ENCODE data around the gene DTNB.
"Not testable (repeated sequence)": the region's sequence is repeated elsewhere in the genome, so short reads cannot be mapped to it uniquely, and the experiment has no call there.

DTNB gene

GRCh38 chr2:25589676-25590205, 83.6 kb downstream of the DTNB start:
- no peak for DNase-seq (ENCODE audit: low read depth in 2 of 2)

GRCh38 chr2:25588576-25588975, 84.8 kb downstream of the DTNB start:
- no peak for DNase-seq (ENCODE audit: low read depth in 2 of 2)

GRCh38 chr2:25587361-25587760, 86.0 kb downstream of the DTNB start:
- DNase-seq (ENCODE audit: low read depth in 2 of 2): no peak

GRCh38 chr2:25586726-25587144, 86.6 kb downstream of the DTNB start:
- no peak for DNase-seq (ENCODE audit: low read depth in 2 of 2)

- no peak for DNase-seq (ENCODE audit: low read depth in 2 of 2)
Measured at GRCh38 chr2:25585189-25585588, 88.2 kb downstream of the DTNB start.

GRCh38 chr2:25582077-25582830, 91.1 kb downstream of the DTNB start:
- DNase-seq (ENCODE audit: low read depth in 2 of 2): no peak

- no peak for DNase-seq (ENCODE audit: low read depth in 2 of 2)
Measured at GRCh38 chr2:25576596-25576995, 96.8 kb downstream of the DTNB start.

GRCh38 chr2:25572638-25573037, 100.7 kb downstream of the DTNB start:
- no peak for DNase-seq (ENCODE audit: low read depth in 2 of 2)

- DNase-seq (ENCODE audit: low read depth in 2 of 2): no peak
Measured at GRCh38 chr2:25570161-25570845, 103.1 kb downstream of the DTNB start.

GRCh38 chr2:25567406-25567805, 106.0 kb downstream of the DTNB start:
- DNase-seq (ENCODE audit: low read depth in 2 of 2): no peak

GRCh38 chr2:25566694-25567093, 106.7 kb downstream of the DTNB start:
- no peak for DNase-seq (ENCODE audit: low read depth in 2 of 2)

GRCh38 chr2:25566094-25566493, 107.3 kb downstream of the DTNB start:
- no peak for DNase-seq (ENCODE audit: low read depth in 2 of 2)

- no peak for DNase-seq (ENCODE audit: low read depth in 2 of 2)
Measured at GRCh38 chr2:25561136-25561850, 112.1 kb downstream of the DTNB start.

GRCh38 chr2:25559148-25559547, 114.2 kb downstream of the DTNB start:
- no peak for DNase-seq (ENCODE audit: low read depth in 2 of 2)

GRCh38 chr2:25558262-25558661, 115.1 kb downstream of the DTNB start:
- peak; percentile 14 to 26 for DNase-seq (ENCODE audit: low read depth in 2 of 2)

GRCh38 chr2:25557179-25558036, 116.0 kb downstream of the DTNB start:
- DNase-seq (ENCODE audit: low read depth in 2 of 2): no peak

- DNase-seq (ENCODE audit: low read depth in 2 of 2): no peak
Measured at GRCh38 chr2:25552318-25552717, 121.1 kb downstream of the DTNB start.

- no peak for DNase-seq (ENCODE audit: low read depth in 2 of 2)
Measured at GRCh38 chr2:25551316-25551715, 122.1 kb downstream of the DTNB start.

- DNase-seq (ENCODE audit: low read depth in 2 of 2): not testable (repeated sequence)
Measured at GRCh38 chr2:25549571-25549970, 123.8 kb downstream of the DTNB start.

- no peak for DNase-seq (ENCODE audit: low read depth in 2 of 2)
Measured at GRCh38 chr2:25548601-25549000, 124.8 kb downstream of the DTNB start.

- DNase-seq (ENCODE audit: low read depth in 2 of 2): no peak
Measured at GRCh38 chr2:25546852-25547251, 126.5 kb downstream of the DTNB start.

Measured in activated CD4-positive, alpha-beta T cell treated with anti-CD3 and anti-CD28 coated beads for 24 hours (primary cell).